Fibroblast of mammary gland (primary cell): ENCODE results near the gene MED13L.
A peak's percentile ranks its signal among the peaks of the same experiment; 100 is the strongest.

Experiments
- DNase-seq: peaks from one replicate; pipeline ENCODE4 v3.0.0-alpha.2; 2010; ENCODE audit warnings: low read depth
- H3K4me3 ChIP-seq: 2 replicates; pipeline ENCODE4 v1.5.1; 2011; ENCODE audit warnings: low read depth, mild to moderate bottlenecking, low read length, moderate library complexity; ENCODE audit not compliant: control insufficient read depth
- CTCF ChIP-seq: conservative IDR thresholded peaks from 2 replicates; pipeline ENCODE4 v1.5.1; 2011; ENCODE audit warnings: low read depth, low read length, inconsistent platforms; ENCODE audit not compliant: control insufficient read depth, insufficient read depth

The MED13L gene

GRCh38 chr12:116304621-116305020, 27.1 kb upstream of the MED13L start:
- no peak overlapping the region for H3K4me3 ChIP-seq
- DNase-seq: no peak
- no peak for TF ChIP-seq CTCF

GRCh38 chr12:116303929-116304328, 26.4 kb upstream of the MED13L start:
- H3K4me3 ChIP-seq: no peak overlapping the region
- peak; percentile 58 for DNase-seq
- no peak for TF ChIP-seq CTCF

GRCh38 chr12:116303066-116303465, 25.6 kb upstream of the MED13L start:
- TF ChIP-seq CTCF: no peak
- DNase-seq: no peak
- no peak overlapping the region for H3K4me3 ChIP-seq

GRCh38 chr12:116302166-116303058, 24.9 kb upstream of the MED13L start:
- no peak for TF ChIP-seq CTCF
- no peak overlapping the region for H3K4me3 ChIP-seq
- DNase-seq: peak; percentile 38

DNA sequence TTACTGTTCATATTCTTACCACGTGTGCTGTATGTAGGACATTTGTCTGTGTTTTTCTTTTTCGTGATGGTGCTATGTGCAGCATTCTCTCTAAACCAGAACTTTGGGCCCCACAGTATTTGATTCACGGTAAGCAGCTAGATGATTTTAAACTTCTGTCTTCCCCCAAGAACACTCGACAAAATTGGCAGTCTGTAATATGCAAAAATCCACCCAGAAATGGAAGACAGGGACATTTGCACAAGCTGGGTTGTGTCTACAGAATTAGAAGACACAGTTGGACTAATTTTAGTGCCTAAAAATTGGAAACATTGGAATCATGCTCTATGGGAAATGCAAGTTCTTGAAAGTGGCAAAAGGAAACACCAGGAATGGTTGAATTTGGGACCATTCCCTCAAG, 24.1 kb upstream of the MED13L start:
- no peak for TF ChIP-seq CTCF
- DNase-seq: no peak
- no peak overlapping the region for H3K4me3 ChIP-seq

DNA sequence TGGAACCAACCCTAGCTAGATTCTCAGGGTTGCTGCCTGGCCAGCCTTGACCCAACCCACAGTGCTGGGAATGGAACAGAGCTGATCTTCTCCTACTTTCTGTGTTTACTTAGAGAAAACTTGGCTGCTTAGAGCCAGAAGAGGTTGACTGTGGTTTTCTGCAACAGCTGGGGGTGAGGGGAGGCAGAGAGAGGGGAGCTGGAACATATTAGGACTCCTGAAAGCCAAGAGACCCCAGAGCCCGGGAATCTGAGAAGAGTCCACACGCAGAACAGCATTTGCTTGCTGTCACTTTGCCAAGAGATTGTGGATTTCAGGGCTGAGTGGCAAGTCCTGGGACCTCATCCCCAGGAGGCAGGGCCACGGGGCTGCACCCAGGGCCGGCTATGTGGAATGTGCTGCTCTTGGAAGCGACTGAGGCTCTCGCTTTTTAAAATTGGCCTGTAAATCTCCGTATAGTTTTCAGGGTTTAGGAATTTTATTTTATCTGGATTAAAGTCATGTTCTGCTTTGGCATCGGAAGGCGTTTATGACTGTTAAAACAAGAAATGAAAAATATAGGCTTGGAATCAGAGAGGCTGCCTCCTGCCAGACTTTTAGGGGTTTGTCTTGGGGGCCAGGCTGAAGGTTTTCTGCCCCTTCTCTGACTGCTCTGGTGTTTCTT, 22.3 kb upstream of the MED13L start:
- TF ChIP-seq CTCF: no peak
- DNase-seq: no peak
- no peak overlapping the region for H3K4me3 ChIP-seq
